Measurements from ENCODE around the gene YIF1B. TPM values are rescaled to one million over a fixed set of nuclear protein-coding genes. Genes with fewer than 3 reads are reported as not detected.

The YIF1B gene
- total and polyA plus RNA-seq, 9 of the 15 experiments (the other 6 are each of a cell fraction or from before 2014, with no cell fraction given), result 8.5 to 586 (median 323) TPM

GRCh38 chr19:38291855-38292254 lies 23.9 kb downstream of the YIF1B start (continued):
- TF ChIP-seq PCBP1 (IDR thresholded peaks at IDR 0.05; ENCODE audit: low read depth, low read length, poor library complexity, severe bottlenecking) (no peak), CC2D1A (IDR thresholded peaks at IDR 0.05) (no peak), CHD1 (IDR thresholded peaks at IDR 0.05; ENCODE audit: low read length) (no peak), DDX20 (tag; IDR thresholded peaks at IDR 0.05; ENCODE audit: low read depth) (no peak), MCM2 (IDR thresholded peaks at IDR 0.05; ENCODE audit: low read depth) (no peak), EZH2 (IDR thresholded peaks at IDR 0.05; ENCODE audit: borderline replicate concordance, low read depth, low read length) (no peak), RBM39 (optimal IDR thresholded peaks at IDR 0.05; ENCODE audit: low read depth, low read length) (no peak), ZNF512 (tag; IDR thresholded peaks at IDR 0.05) (no peak), TSHZ1 (CRISPR knock-in tag; IDR thresholded peaks at IDR 0.05) (no peak)
- TF ChIP-seq, protein P1, sequence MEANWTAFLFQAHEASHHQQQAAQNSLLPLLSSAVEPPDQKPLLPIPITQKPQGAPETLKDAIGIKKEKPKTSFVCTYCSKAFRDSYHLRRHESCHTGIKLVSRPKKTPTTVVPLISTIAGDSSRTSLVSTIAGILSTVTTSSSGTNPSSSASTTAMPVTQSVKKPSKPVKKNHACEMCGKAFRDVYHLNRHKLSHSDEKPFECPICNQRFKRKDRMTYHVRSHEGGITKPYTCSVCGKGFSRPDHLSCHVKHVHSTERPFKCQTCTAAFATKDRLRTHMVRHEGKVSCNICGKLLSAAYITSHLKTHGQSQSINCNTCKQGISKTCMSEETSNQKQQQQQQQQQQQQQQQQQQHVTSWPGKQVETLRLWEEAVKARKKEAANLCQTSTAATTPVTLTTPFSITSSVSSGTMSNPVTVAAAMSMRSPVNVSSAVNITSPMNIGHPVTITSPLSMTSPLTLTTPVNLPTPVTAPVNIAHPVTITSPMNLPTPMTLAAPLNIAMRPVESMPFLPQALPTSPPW (CRISPR knock-in tag; IDR thresholded peaks at IDR 0.05), result no peak
- TF ChIP-seq, protein P2, sequence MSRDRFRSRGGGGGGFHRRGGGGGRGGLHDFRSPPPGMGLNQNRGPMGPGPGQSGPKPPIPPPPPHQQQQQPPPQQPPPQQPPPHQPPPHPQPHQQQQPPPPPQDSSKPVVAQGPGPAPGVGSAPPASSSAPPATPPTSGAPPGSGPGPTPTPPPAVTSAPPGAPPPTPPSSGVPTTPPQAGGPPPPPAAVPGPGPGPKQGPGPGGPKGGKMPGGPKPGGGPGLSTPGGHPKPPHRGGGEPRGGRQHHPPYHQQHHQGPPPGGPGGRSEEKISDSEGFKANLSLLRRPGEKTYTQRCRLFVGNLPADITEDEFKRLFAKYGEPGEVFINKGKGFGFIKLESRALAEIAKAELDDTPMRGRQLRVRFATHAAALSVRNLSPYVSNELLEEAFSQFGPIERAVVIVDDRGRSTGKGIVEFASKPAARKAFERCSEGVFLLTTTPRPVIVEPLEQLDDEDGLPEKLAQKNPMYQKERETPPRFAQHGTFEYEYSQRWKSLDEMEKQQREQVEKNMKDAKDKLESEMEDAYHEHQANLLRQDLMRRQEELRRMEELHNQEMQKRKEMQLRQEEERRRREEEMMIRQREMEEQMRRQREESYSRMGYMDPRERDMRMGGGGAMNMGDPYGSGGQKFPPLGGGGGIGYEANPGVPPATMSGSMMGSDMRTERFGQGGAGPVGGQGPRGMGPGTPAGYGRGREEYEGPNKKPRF (IDR thresholded peaks at IDR 0.05; ENCODE audit: low read depth, low read length), result no peak

Measured in K562 (cell line).